ENCODE measurements around the gene ZNF501.
A peak's percentile ranks its signal among the peaks of the same experiment; 100 is the strongest.

ZNF501 gene

GRCh38 chr3:44734646-44735168 is 5.3 kb downstream of the ZNF501 start:
- no peak overlapping the region for H3K27ac ChIP-seq (ENCODE audit: low read length)
- H3K4me3 ChIP-seq (ENCODE audit: low read length), result no peak overlapping the region
- no peak overlapping the region for H3K9ac ChIP-seq (ENCODE audit: low read length)
- H3K36me3 ChIP-seq (replicated peaks; ENCODE audit: low read depth, low read length), result peaks cover 3% of the 10 kb centered on the region
- H2AFZ ChIP-seq (ENCODE audit: low read depth, low read length), result no peak overlapping the region
- no peaks in the 10 kb centered on the region for H3K27me3 ChIP-seq (ENCODE audit: low read depth, low read length)
- H3K79me2 ChIP-seq (ENCODE audit: low read length), result no peaks in the 10 kb centered on the region
- no peaks in the 10 kb centered on the region for H3K4me1 ChIP-seq (ENCODE audit: low read length)
- no peak overlapping the region for H3K4me2 ChIP-seq (ENCODE audit: low read length)
- H3K9me3 ChIP-seq (ENCODE audit: insufficient read depth, low read length), result peaks cover 52% of the 10 kb centered on the region
- no peaks in the 10 kb centered on the region for H4K20me1 ChIP-seq (ENCODE audit: insufficient read depth, low read length)
- no peak for TF ChIP-seq EZH2phosphoT487 (IDR thresholded peaks at IDR 0.05; ENCODE audit: low read depth)
- TF ChIP-seq CTCF (IDR thresholded peaks at IDR 0.05; ENCODE audit: low read depth, low read length), result no peak

- Histone ChIP-seq H3K4me2 (ENCODE audit: low read length) (peak overlapping the region; percentile 83), H3K4me3 (ENCODE audit: low read length) (peak overlapping the region; percentile 79), H3K27ac (ENCODE audit: low read length) (peak overlapping the region; percentile 56), H3K9me3 (ENCODE audit: insufficient read depth, low read length) (peaks cover 31% of the 10 kb centered on the region), H3K9ac (ENCODE audit: low read length) (peak overlapping the region; percentile 75), H3K79me2 (ENCODE audit: low read length) (peaks cover 93% of the 10 kb centered on the region), H2AFZ (ENCODE audit: low read depth, low read length) (peak overlapping the region; percentile 94), H3K27me3 (ENCODE audit: low read depth, low read length) (no peaks in the 10 kb centered on the region), H3K4me1 (ENCODE audit: low read length) (peaks cover 6% of the 10 kb centered on the region), H3K36me3 (replicated peaks; ENCODE audit: low read depth, low read length) (peaks cover 55% of the 10 kb centered on the region), H4K20me1 (ENCODE audit: insufficient read depth, low read length) (no peaks in the 10 kb centered on the region)
- TF ChIP-seq CTCF (IDR thresholded peaks at IDR 0.05; ENCODE audit: low read depth, low read length) (no peak), EZH2phosphoT487 (IDR thresholded peaks at IDR 0.05; ENCODE audit: low read depth) (no peak)
Measured at GRCh38 chr3:44761101-44761423, 31.6 kb downstream of the ZNF501 start.

GRCh38 chr3:44761424-44762169 is 32.2 kb downstream of the ZNF501 start, which contains the start of the genes KIAA1143 and KIF15:
Gene KIAA1143, minus strand, starts transcription at chr3:44761619. Its CDS starts 17 bp downstream, at chr3:44761602.
Gene KIF15, plus strand, starts transcription at chr3:44761794. Its CDS starts 72 bp downstream, at chr3:44761866.
- peaks cover 31% of the 10 kb centered on the region for H3K9me3 ChIP-seq (ENCODE audit: insufficient read depth, low read length)
- H3K4me2 ChIP-seq (ENCODE audit: low read length), result peak within 1 kb of the TSS; percentile 87
- H3K27ac ChIP-seq (ENCODE audit: low read length), result peak within 1 kb of the TSS; percentile 56
- peak within 1 kb of the TSS; percentile 94 for H2AFZ ChIP-seq (ENCODE audit: low read depth, low read length)
- H3K4me1 ChIP-seq (ENCODE audit: low read length), result peaks cover 6% of the 10 kb centered on the region
- H3K4me3 ChIP-seq (ENCODE audit: low read length), result peak within 1 kb of the TSS; percentile 79
- peaks cover 55% of the 10 kb centered on the region for H3K36me3 ChIP-seq (replicated peaks; ENCODE audit: low read depth, low read length)
- peak within 1 kb of the TSS; percentile 75 for H3K9ac ChIP-seq (ENCODE audit: low read length)
- TF ChIP-seq EZH2phosphoT487 (IDR thresholded peaks at IDR 0.05; ENCODE audit: low read depth) (no peak), CTCF (IDR thresholded peaks at IDR 0.05; ENCODE audit: low read depth, low read length) (peak; percentile 39)
- H4K20me1 ChIP-seq (ENCODE audit: insufficient read depth, low read length), result no peaks in the 10 kb centered on the region
- peaks cover 93% of the 10 kb centered on the region for H3K79me2 ChIP-seq (ENCODE audit: low read length)
- H3K27me3 ChIP-seq (ENCODE audit: low read depth, low read length), result no peaks in the 10 kb centered on the region

GRCh38 chr3:44762170-44762677 is 32.8 kb downstream of the ZNF501 start:
- TF ChIP-seq CTCF (IDR thresholded peaks at IDR 0.05; ENCODE audit: low read depth, low read length), result no peak
- no peak for TF ChIP-seq EZH2phosphoT487 (IDR thresholded peaks at IDR 0.05; ENCODE audit: low read depth)
- peak overlapping the region; percentile 42 for H2AFZ ChIP-seq (ENCODE audit: low read depth, low read length)
- peak overlapping the region; percentile 87 for H3K4me2 ChIP-seq (ENCODE audit: low read length)
- peak overlapping the region; percentile 46 for H3K27ac ChIP-seq (ENCODE audit: low read length)
- peaks cover 6% of the 10 kb centered on the region for H3K4me1 ChIP-seq (ENCODE audit: low read length)
- H4K20me1 ChIP-seq (ENCODE audit: insufficient read depth, low read length), result no peaks in the 10 kb centered on the region
- H3K79me2 ChIP-seq (ENCODE audit: low read length), result peaks cover 90% of the 10 kb centered on the region
- peaks cover 52% of the 10 kb centered on the region for H3K36me3 ChIP-seq (replicated peaks; ENCODE audit: low read depth, low read length)
- H3K27me3 ChIP-seq (ENCODE audit: low read depth, low read length), result no peaks in the 10 kb centered on the region
- H3K9me3 ChIP-seq (ENCODE audit: insufficient read depth, low read length), result peaks cover 27% of the 10 kb centered on the region
- H3K9ac ChIP-seq (ENCODE audit: low read length), result peak overlapping the region; percentile 75
- peak overlapping the region; percentile 79 for H3K4me3 ChIP-seq (ENCODE audit: low read length)

All from OCI-LY3 (cell line).